ENCODE data around the gene C21orf58.

C21orf58 gene

DNA sequence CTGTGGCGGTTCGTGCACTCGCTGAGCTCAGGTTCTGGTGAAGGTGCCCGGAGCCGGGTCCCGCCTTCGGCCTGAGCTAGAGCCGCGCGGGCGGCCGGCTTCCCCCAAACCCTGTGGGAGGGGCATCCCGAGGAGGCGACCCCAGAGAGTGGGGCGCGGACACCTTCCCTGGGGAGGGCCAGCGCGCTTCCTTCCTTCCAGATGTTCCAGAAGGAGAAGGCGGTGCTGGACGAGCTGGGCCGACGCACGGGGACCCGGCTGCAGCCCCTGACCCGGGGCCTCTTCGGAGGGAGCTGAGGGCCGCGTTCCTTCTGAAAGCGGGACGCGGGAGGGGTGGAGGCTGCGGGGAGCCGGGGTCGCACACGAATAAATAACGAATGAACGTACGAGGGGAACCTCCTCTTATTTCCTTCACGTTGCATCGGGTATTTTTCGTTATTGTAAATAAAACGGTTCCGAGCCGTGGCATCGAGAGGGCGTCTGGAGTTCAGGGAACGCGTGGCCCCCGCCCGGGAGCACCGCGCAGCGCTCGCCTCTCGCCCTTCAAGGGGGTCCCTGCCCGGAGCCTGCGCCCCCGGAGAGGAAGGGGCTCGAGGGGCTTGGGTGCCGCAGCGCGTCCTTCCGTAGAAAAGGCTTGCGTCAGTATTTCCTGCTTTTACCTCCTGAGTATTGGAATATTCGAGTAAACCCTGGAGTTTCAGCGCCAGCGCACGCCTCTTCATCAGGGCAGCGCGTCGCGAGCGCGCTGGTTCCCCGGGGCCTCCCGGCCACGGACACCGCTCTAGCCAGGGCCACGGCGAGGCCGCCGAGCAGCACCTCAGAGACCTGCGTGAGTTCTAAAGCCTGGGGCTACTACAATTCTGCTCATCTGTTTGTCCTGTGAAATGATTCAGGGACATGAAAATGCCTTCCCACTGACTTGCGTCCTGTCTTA, 26.1 kb downstream of the C21orf58 start:
- DNase-seq (ENCODE audit: low read depth in 2 of 3, low spot score in 2 of 3), result no peak

DNA sequence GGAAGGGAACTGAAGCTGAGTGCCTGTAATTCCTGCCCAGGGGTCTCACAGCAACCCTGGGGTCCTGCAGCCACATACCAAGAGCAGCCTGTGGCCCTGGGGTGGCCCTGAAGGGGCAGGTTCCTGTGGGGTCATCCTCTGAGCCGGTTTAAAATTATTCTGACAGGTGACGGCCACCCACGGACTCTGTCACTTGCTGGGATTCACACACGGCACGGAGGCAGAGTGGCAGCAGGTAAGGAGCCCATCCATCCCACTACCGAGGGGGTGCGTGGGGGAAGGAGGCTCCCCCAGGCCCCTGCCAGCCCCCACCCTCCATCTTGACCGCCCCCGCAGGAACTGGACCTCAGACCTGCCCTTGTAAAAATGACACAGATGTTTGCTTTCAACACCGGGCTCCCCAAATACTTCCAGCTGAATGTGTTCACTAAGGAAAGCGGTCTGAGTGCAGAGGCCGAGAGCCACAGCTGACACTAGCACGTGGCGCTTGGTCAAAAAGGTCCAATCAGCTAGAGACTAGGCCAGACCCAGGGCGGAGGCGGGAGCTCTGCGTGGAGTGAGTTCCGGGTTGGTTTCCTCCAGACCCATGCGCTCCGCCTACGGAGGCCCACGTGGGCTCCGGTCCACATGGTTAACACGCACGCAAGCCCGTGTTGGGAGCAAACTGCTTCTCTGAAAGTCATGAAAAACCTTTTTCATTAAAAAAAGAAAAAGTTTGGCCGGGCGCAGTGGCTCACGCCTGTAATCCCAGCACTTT, 27.5 kb downstream of the C21orf58 start:
- peak in 2 of 3 experiments; percentile 23 to 27 for DNase-seq (ENCODE audit: low read depth in 2 of 3, low spot score in 2 of 3)

DNA sequence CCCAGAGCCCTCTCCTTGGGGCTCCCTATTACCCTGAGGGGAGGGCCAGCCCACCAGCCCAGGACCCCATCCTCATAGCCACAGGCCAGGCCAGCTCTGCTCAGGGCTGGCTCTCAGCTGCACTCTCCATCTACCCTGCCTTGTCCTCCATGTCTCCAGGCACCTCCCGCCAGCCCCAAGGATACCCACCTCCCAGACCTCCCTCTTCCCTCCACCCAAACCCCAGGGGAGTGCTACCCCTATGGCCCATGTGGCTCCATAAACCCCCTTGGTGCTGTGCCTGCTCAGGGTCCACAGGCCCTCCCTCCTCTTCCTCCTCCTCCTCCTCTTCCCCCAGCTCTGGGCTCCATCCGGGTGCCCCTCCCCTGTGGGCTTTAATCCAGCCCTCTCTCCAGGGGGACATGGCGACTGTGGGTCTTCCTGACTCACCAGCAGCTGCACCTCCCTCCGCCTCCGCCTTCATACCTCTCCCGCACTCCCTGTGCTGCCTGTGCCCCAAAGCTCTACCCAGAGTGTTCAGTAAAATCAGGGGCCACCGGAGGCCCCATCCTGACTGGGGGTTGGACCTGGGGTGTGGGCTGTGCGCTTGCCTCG, 28.4 kb downstream of the C21orf58 start:
- DNase-seq (ENCODE audit: low read depth in 2 of 3, low spot score in 2 of 3), result no peak

DNA sequence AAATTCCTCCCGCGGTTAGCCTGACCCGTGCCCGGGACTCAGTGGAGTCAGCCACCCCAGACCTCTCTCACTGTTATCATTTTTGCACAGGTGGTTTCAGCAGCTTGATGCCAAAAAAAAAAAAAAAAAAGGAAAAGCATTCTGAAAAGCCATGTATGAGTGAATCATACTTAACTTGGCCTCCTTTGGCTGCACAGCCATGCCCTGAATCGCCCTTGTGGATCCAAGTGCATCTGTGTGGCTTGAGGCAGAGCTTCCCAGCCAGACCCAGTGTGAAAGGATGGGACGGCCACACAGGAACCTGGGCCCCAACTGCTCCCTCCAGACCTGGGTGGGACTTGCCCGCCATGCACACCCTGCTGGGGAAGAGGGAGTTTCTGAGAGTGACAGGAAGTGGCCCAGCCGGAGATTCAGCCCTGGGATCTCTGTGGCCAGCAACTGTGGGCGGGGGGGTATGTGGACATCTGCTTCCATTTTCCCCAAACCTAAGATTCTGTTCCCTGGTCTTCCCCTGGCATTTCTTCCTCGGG, 29.0 kb downstream of the C21orf58 start:
- DNase-seq (ENCODE audit: low read depth in 2 of 3, low spot score in 2 of 3), result no peak

DNA sequence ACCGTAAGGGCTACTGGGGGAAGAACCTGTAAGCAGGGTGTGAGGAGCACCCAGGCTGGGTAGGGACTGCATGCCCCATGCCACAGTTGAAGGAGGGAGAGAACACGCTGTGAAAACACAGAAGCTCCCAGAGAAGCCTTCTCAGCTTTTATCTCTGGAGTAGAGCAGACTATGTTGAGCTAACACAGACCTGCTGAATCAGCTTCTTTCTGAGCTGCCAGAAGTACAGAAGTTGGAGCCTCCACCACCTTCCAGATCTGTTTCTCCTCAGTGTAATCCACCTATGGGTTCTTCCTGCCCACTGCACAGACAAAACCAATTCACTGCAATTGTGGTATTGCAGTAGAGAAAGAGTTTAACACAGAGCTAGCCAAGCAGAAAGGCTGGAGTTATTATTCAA, 32.1 kb downstream of the C21orf58 start:
- DNase-seq (ENCODE audit: low read depth in 2 of 3, low spot score in 2 of 3), result no peak

DNA sequence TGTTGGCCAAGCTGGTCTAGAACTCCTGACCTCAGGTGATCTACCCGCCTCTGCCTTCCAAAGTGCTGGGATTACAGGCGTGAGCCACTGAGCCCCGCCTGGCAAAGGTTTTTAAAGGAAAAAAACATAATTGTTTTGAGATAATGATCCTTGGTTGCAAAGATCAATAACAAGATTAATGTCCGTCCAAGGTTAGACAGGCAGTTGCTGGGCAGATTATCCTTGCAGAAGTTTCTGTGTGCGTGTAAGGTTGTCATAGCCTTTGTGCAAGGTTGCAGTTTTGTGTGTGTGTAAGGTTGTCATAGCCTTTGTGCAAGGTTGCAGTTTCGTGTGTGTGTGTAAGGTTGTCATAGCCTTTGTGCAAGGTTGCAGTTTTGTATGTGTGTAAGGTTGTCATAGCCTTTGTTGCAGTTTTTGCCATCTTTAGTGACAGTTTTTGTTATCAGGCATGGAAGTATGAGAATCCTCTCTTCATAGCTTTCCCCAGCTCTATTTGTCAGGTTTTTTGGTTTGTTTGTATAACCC, 34.0 kb downstream of the C21orf58 start:
- no peak for DNase-seq (ENCODE audit: low read depth in 2 of 3, low spot score in 2 of 3)

DNA sequence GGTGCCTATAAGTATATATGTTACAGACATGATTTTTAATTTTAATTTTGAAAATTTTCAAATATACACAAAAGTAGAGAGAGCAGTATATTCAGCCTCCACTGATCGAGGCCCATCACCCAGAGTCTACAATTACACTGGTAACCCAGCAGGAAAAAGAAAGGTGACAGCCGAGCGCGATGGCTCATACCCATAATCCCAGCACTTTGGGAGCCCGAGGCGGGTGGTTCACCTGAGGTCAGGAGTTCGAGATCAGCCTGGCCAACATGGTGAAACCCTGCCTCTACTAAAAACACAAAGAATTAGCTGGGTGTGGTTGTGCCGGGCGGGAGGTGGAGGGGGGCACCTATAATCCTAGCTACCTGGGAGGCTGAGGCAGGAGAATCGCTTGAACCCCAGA, 36.1 kb downstream of the C21orf58 start:
- DNase-seq (ENCODE audit: low read depth in 2 of 3, low spot score in 2 of 3), result no peak

DNA sequence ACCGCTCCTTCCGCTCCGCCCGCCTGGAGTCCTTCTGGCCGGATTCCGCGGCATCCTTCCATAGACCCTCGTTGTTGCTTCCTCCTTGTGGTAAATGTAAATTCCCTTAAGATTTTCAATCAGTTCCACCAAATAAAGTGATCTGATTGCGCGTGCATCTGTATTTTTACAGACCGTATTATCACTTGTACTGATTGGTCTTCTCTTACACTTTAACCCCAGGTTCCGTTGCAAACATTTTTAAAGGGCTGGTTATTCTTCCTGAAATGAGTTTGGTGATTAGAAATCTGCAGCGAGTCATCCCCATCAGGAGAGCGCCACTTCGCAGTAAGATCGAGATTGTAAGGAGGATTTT, 37.0 kb downstream of the C21orf58 start:
- no peak for DNase-seq (ENCODE audit: low read depth in 2 of 3, low spot score in 2 of 3)

DNA sequence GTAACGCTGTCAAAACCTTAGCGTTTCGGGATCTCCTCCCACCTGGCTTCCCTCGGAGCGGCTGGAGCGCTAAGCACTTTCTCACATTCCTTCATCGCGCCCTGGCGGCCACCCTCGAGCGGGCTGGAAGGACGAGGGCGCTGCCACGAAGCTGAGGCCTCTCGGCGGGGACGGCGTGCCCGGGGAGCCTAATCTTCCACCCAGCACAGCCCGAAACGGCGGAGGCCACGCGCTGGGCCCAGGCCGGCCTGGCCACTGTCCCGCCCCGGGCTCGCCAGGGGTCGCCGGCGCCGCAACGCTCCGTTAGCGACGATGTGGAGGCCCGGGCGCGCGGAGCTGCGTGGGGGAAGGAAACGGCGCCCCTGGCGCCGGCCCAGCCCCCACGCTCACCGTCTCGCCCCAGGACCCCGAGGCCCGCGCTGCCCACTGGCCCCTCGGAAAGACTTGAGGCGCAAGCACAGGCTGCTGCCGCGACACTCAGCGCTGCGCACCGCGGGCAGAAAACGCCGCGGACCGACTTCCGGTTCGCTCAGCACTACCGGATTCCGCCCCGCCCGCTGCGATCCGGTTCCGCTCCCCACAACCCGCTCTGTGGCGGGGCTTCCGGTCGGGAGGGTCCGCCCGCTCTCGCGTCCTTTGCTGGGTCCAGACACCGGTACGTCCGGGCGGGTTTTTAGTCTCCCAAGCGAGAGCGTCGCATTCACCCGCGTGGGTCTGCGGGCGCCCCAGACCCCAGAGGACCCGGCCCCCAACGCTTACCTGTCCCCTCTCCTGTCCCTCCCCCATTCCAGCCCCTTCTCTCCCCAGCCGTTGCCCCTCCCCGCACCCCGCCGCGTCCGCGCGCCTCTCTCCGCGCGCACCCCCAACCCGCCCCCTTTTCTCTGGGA, 37.7 kb downstream of the C21orf58 start, which contains the start of gene YBEY:
TSS of gene YBEY (plus strand) at position 582 of the 887 bp plus-strand sequence. CDS start 572 bp downstream, outside the sequence.
- DNase-seq (ENCODE audit: low read depth in 2 of 3, low spot score in 2 of 3), result peak; percentile 63 to 84 (median 76)

DNA sequence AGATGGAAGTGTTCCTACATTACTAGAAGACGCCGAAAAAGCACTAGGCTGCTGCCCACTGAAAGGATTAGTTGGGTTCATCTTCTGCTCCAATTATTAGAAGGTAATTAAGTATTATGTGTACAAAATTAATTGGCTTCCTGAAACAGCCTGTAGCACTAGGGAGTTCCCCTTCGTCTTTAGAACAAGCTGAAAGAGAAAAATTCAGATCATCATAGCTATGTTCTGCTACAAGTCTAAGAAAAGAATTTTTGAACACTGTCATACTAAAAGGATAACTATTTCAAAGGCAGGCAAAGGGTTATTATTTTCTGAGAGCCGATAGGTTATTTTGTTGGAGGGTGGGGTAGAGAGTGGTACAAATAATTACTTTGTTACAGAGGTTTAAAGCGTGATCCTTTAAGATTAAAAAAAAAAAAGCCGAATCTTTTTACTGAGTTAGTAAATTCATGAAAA, 38.4 kb downstream of the C21orf58 start, which contains the start of gene MCM3AP:
TSS of gene MCM3AP (minus strand) at position 406 of the 456 bp plus-strand sequence. CDS start at position 81, 325 bp downstream.
- no peak for DNase-seq (ENCODE audit: low read depth in 2 of 3, low spot score in 2 of 3)

DNA sequence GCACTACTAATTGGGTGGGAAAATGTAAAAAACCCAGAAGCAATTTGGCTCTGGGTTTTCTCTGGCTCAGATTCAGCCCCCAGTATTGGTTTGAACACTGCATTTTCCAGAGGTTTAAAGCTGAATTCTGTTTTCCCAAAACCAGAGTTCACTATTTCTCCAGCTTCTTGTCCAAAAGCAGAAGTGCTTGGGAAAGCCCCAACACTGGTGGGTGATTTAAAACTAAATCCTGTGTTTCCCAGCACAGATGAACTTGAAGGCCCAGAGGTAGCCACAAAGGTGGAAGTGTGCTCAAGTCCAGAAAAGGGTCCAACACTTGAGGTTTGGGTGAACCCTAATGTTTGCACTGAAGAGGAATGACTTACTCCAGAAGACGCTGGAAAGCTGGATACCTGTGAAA, 38.9 kb downstream of the C21orf58 start:
- no peak for DNase-seq (ENCODE audit: low read depth in 2 of 3, low spot score in 2 of 3)

DNA sequence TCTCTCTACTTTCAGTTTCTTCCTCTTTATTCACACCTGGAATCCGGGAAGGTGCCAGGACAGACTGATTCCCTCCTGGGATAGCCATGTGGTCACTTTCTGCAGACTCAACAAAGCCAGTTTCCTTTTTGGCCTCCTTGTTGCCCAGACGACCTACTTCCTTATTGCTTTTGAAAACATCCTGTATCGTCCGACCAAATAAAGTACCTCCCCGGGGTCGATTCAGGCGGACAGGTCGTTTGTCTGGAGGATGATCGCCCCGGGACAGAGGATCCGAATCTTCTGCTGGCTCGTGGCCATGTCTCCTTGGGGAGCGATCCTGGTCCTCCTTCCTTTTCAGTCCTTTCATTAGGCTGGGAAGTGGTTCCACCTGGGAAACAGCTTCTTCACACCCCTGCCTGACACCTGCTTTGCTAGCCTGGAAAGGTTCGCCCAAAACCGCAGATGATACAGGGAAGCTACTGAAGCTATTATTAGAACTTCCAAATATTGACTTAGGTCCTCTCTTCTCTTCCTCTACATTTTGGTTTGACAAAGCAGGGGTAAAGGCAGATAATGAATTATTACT, 39.5 kb downstream of the C21orf58 start:
- no peak for DNase-seq (ENCODE audit: low read depth in 2 of 3, low spot score in 2 of 3)

DNA sequence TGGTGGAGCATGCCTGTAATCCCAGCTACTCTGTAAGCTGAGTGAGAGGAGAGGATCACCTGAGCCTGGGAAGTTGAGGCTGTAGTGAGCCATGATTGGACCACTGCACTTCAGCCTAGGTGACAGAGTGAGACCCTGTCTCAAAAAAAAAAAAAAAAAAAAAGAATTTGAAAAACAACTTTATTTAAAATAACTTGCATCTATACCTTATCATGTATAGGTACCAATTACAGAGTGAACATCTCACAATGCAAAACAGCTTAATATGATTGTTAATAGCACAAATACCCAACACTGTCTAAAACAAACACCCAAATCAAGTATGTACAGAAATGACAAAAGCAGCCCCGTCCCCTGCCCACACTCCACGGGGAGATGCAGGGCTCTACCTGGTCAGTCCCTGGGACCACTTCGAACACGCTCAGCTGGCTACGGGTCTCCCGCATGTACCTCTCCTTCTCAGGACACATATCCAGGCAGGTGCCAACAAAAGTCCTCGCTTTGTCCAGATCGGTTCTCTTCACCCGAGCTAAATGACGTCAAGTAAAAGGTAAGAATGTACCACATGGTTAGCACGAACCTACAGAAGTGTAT, 48.8 kb downstream of the C21orf58 start:
- no peak for DNase-seq (ENCODE audit: low read depth in 2 of 3, low spot score in 2 of 3)

DNA sequence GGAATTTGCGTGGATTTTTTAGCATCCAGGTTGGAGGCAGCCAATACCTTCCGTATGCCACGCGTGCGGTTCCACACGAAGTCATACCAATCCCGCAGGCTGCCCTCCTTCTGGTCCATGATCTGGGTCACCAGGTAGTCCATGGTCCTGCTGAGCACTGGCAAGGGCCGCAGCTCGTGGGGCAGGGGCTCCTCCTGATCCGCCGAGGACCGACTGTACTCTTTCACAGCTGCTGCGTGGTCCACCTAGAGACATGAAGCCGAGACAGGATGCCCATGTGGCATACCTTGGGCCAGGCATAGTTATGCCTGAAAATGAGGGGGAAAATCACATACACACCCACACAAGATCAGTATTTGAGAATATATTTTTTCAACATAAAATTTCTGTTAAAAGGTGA, 50.3 kb downstream of the C21orf58 start:
- DNase-seq (ENCODE audit: low read depth in 2 of 3, low spot score in 2 of 3), result no peak

DNA sequence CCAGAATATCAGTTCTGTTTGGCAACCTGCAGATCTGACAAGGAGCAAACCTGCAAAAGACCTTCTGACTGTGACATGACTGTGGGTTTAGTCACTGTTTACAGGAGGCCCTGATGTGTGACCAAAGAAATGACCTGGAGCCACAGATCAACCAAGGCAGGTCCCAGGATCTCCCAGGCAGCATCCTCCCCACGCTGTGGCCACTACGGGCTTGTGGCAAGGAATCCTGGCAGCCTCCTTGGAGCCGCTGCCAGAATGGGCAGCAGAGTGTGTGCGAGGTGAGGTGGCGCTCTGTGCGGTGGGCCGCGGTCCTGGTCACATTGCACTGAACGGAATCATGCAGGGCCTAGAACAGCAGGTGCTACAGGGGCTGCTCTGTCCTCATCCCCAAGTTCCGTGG, 54.2 kb downstream of the C21orf58 start:
- no peak for DNase-seq (ENCODE audit: low read depth in 2 of 3, low spot score in 2 of 3)

DNA sequence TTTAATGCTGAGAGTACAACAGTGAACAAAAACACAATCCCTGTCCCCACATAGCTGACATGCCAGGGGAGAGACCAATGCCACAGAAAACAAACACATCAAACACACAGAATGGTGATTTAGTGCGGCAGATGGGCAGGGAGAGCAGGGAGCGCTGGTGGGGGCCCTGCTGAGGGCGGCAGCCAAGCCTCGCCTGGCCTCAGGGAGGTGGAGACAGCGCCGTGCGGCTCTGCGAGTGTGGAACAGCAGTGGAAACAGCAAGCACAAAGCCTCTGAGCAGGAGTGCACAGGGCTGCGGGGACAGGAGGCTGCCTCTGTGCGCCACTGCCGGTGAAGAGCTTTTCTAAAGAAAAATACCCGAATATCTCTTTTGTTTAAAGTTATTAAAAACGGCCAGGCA, 55.3 kb downstream of the C21orf58 start:
- DNase-seq (ENCODE audit: low read depth in 2 of 3, low spot score in 2 of 3), result no peak

DNA sequence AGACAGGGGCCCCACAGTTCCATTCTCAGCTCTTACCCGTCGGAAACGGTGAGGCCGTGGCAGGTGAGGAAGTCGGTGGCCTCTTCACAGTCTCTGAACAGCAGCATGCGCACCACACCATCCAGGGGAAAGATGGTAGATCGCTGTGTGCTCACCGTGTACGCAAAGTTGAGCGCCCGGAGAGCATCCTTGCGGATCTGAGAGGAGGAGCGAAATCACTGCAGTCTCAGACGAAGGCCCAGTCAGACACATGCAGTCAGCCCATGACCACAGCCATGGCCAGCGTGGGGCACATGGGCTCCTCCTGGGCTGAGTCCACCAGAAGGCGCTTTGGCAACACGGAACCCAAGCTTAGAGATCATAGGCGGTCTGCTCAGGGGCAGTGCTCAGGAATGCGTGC, 56.7 kb downstream of the C21orf58 start:
- no peak for DNase-seq (ENCODE audit: low read depth in 2 of 3, low spot score in 2 of 3)

DNA sequence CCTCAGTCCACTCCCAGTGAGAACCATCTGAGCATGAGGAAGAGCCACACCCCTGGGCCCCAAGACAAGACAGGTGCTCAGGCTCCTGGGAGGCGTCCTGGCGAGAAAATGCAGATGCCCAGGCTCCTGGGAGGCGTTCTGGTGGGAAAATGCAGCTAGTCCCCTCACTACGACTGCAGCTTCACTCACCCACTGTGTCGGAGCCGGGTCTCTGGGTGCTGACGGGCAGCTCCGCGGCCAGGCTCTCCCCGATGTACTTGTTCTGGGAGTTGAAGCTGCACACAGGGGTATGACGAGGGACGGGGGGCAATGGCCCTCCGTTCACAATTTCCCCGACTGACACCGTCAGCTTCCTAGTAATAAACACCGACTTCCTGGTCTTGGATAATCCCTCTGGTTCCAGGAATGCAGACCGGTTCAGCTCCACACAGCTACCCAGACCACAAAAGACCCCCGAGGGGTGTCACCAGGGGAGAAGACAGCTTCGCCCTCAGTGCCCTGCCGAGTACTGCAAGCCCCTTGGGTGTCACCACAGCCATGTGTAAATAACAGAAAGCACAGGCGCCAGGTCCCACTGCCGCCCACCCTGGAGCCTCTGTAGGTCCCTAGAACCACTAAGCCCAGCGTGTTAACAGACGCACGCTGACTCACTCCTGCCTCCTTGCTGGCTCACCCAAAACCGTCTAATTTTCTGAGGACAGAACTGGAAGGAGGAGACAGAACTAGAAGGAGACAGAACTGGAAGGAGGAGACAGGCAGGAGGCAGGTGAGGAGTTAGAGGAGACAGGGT, 57.7 kb downstream of the C21orf58 start:
- no peak for DNase-seq (ENCODE audit: low read depth in 2 of 3, low spot score in 2 of 3)

Measured in activated CD8-positive, alpha-beta memory T cell treated with anti-CD3 and anti-CD28 coated beads for 48 hours (primary cell).